ENCODE data around the gene SEMA3G. TPM values are rescaled to one million over a fixed set of nuclear protein-coding genes. Genes with fewer than 3 reads are reported as not detected.

The SEMA3G gene
- total RNA-seq, 1 experiment from 2014 or later = 0.10 TPM

DNA sequence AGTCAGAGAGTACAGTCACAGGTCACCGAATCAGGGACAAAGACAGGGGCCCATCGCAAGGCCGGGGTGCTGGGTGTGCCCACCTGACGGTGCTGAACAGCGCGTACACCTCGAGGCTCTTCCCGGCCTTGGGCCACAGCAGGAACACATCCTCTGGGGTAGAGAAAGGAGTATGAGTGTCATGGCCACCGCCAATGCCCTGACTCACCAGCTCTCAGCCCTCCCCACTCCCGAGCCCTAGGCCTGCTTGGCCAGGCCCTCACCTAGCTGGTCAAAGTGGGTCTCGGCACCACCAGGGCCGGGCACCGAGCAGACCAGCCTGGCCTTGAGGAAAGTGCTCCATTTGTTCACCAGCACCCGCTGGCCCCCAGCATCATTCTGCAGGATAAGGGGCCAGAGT is 4.2 kb downstream of the SEMA3G start:
- no peak for DNase-seq (ENCODE audit: extremely low read depth, low read depth)

- no peak for DNase-seq (ENCODE audit: extremely low read depth, low read depth)
These were observed 4.7 kb downstream of the SEMA3G start for GRCh38 chr3:52440249-52440551.

- DNase-seq (ENCODE audit: extremely low read depth, low read depth) = no peak
These were observed 5.3 kb downstream of the SEMA3G start for GRCh38 chr3:52439426-52440248.

DNA sequence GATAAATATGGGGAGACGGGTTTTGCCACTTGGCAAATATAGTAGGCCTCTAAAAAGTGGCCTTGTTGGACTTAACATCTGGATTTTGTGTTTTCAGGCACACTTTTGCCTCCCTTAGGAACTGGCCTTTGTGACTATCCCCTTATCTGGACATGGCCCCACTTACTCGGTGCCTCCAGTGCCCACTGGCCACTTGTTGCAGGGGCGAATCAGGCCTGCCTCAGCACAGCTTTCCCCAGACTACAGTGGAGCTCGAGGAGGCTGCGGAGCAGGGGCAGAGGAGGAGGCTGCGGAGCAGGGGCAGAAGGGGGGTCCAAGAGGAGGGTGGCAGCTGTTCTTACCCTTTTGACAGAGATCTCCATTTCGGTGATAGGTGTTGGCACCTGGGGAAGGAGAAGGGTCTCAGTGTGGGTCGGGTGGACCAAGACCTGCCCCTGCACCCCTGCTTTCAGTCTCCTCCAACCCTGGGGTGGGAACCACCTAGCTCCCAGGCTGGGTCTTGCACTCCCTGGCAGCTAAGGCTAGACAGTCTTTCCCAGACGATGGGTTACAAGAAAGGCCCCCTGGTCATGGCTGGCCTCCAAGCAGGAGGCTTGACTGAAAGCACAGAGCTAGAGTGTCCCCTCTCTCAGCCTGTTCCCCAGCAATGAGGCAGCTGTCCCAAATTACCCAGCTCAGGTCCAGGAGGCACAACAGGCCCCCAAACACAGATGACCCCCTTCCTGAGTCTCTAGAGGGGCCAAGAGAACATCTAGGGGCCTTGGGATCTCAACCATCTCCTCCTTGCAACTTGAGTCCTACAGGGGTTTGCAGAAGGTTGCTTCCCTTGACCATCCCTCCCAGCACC is 6.1 kb downstream of the SEMA3G start:
- DNase-seq (ENCODE audit: extremely low read depth, low read depth) = no peak

DNA sequence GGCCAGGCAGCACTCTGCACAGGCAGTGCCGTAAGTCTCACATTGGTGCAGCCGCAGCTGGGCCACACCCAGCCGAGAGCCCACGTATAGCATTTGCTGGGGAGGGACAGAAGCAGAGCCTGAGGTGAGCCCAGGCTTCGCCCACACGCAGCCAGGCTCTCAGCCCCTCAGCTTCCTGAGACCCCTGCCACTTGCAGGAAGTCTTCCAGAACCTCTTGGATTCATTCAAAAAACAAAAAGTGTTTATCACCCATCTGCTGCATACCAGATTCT is 6.9 kb downstream of the SEMA3G start:
- DNase-seq (ENCODE audit: extremely low read depth, low read depth) = no peak

- no peak for DNase-seq (ENCODE audit: extremely low read depth, low read depth)
These were observed 7.4 kb downstream of the SEMA3G start for GRCh38 chr3:52437326-52438103.

- no peak for DNase-seq (ENCODE audit: extremely low read depth, low read depth)
These were observed 8.3 kb downstream of the SEMA3G start for GRCh38 chr3:52436500-52437149.

- DNase-seq (ENCODE audit: extremely low read depth, low read depth) = no peak
These were observed 9.4 kb downstream of the SEMA3G start for GRCh38 chr3:52435246-52436101.

DNA sequence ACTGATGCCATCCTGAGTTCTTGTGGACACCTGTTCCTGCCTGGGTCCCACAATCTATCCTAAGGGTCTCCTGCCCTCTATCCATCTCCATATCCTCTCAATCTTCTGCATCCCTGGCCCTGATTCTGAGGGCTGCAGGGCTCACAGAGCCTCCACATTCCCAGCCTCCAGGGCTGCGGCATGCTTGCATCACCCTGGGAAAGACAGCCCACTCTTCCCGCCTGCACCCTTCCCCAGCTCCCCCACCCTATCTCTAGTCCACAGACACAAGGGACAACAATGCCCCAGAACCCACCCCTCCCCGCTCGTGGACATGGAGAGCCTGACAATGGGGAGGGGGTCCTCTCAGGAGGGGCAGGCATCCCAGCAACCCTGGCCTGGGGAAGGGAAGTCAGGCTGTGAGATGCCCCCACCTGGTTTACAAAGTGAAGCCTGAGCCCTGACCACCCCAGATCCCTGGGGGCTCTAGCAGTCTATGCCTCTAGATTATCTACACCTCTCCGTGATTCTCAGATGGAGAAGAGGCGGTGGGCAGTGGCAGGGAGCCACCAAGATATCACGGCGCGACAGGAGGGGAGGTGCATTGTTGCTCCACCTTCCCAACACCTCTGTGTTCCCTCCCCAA is 10.3 kb downstream of the SEMA3G start:
- DNase-seq (ENCODE audit: extremely low read depth, low read depth) = no peak

DNA sequence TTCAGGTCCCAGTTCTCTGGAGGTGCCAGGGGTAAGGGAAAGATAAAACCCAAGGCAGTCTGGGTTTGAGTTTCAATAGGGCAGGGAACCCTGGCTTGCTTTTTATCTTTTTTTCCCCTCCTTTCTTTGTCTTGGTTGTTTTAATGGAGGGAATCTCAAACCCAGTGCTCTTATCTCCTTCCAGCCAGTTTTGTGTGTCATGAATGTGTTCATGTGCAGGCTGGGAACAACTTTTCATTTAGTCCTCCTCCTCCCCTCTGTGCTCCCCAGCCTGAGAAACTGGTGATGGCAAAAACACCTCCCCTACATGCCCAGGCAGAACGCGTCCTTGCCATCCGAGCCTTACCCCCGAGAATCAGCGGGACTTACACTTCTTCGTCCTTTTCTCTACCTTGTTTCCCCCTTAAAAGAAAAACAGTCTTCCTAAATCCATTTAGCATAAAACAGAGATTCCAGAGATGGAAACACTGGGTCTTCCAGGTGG is 10.9 kb downstream of the SEMA3G start:
- DNase-seq (ENCODE audit: extremely low read depth, low read depth) = no peak

DNA sequence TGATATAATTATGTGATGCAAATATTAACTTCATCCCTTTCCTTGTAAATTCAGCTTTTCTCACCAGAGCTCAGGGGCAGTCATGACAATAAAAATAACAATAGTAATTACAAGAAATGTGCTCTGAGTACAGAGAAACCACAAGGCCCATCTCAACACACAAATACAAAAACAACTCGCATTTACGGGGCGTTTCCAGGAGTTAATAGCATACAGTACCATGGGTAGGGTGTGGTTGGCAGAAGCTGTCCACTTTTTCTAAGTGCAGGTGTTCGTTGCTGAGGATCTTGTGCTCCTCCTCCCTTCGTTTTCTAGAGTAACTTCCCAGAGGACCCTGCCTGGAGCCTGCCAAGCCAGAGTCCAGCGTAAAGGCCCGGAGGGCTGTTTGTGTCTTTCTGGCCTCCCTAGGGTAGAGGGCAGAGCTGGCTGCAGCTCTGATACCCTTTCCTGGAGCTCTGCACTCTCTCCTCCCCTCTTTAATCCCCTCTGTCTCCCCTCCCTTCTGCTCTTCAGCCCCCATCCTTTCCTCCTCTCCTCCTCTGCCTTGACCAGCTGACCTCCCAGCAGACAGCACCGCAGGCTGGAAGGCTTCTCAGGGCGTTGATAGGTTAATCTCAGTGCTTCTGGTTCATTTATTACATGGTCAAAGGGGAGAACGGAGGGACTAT is 11.4 kb downstream of the SEMA3G start:
- DNase-seq (ENCODE audit: extremely low read depth, low read depth) = no peak

DNA sequence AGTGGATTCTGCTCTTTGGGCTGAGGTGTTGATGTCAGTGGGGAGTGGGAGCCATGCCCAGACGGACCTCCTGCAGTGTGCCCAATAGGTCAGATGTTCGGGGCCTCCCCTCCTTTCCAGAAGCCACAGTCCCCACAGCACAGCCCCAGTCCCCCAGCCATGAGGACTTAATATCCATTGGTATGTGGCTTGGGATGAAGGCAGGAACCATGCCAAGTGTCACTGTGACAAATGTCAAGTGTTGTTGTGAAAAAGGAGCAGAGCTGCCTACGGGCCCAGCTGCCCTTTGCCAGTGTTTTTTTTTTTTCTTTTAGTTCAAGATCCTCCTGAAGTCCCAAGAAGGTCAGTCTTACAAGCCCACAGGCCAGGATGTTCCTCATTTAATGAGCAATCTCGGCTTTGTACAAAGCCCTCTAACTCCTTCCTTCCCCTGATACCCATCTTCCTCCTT is 12.2 kb downstream of the SEMA3G start:
- DNase-seq (ENCODE audit: extremely low read depth, low read depth) = no peak

DNA sequence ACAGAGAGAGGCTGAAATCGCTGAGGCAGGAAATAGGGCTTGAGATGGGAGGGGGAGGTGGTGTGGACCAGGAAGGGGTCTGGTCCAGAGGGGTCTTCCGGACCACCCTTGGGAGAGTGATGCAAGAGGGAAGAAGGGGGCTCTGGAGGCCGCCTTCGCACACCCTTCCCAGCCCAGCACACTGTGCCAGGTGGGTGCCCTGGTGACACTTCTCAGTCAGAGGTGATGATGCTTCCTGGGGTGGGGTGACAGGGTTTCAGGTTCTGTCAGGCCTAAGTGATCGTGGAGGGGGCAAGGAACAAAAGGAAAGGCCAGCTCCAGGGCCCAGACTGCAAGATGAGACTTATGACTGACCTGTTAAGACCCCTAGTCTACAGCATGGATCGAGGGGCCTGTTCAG is 12.7 kb downstream of the SEMA3G start:
- no peak for DNase-seq (ENCODE audit: extremely low read depth, low read depth)

DNA sequence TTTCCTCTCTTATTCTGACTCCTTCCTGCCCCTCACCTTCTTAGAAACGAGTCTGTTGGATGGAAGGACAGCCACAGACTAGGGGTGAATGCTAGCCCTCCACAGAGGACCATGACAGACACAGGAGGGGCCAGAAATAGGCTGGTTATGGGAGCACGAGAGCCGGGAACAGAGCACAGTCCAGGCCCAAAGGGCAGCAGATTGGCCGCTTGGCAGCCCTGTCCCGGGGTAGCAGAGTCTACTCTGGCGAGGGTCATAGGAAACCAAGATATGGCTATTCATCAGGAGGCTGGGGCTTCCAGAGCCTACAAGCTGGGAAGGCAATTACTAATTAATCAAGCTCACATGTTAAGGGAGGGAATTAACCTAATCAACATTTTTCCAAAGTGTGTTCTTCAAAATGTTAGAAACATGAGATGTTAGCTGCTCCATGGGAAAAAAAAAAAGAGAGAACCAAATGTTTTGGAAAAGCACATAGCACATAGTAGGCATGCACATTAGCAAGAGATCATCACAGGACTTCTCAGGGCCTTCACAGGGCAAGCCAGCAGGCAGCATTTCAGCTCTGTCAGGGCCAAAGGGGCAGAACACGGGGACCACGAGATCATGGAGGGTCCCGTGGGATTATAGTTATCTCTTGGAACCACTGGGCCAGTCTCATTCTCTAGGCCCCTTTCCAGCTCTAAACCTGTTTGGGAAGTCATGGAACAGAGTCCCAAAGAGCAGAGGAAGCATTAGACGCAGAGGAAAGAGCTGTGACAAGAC is 13.3 kb downstream of the SEMA3G start:
- no peak for DNase-seq (ENCODE audit: extremely low read depth, low read depth)

GRCh38 chr3:52430416-52430810 is 14.5 kb downstream of the SEMA3G start:
- no peak for DNase-seq (ENCODE audit: extremely low read depth, low read depth)

DNA sequence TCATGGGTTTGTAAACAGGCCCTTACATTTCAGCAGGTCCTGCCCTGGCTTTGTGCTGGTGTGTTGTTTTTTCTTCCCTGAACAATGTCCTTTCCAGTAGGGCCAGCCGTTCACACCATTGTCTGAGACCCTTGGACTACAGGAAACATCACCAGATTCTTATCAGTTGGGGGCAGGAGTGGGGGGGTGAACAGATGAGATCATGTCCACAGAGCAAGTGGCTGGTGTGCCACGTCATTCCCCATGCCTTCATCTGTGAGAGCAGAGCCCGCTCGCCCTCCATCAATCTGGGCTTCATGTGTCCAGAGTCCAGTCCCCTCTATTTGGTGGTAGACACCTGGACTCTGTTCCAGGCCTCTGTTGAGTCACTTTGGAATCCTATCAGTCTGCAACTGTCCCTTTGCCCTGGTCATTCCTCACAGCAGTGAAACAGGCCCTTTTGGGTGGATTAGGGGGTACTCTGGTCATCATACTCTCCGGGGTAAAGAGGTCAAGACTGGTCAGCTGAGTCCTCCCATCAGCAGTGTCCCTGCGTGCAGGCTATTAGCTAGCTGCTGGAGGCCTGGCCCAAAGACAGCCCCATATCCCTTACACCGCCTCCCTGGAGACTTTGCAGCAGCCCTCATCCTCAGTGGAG is 15.0 kb downstream of the SEMA3G start:
- no peak for DNase-seq (ENCODE audit: extremely low read depth, low read depth)

- no peak for DNase-seq (ENCODE audit: extremely low read depth, low read depth)
These were observed 15.9 kb downstream of the SEMA3G start for GRCh38 chr3:52429031-52429430.

Measured in NCI-H460 (cell line).